GM18511 (cell line): ENCODE measurements around the gene GCC1.
"Not testable (repeated sequence)": the region's sequence is repeated elsewhere in the genome, so short reads cannot be mapped to it uniquely, and the experiment has no call there.

Source experiments
- ATAC-seq: cut with Tn5 transposase; IDR thresholded peaks from one replicate; pipeline ENCODE4 v1.9.1; 2021; ENCODE audit warnings: mild to moderate bottlenecking, moderate library complexity; ENCODE audit not compliant: unreplicated experiment

Gene GCC1

GRCh38 chr7:127591189-127591588, 5.8 kb upstream of the GCC1 start:
- no peak for ATAC-seq

GRCh38 chr7:127589896-127590295, 4.5 kb upstream of the GCC1 start:
- no peak for ATAC-seq

- ATAC-seq: peak; percentile 25
These were observed 3.5 kb upstream of the GCC1 start for GRCh38 chr7:127588697-127589482.

- peak; percentile 76 for ATAC-seq
These were observed 2.8 kb upstream of the GCC1 start, which contains the start of gene ARF5 for GRCh38 chr7:127588019-127588696. Gene ARF5 (plus strand): TSS chr7:127588411. CDS start chr7:127588499, 88 bp downstream.

GRCh38 chr7:127587663-127588018, 2.2 kb upstream of the GCC1 start:
- no peak for ATAC-seq

GRCh38 chr7:127586346-127586745, 950 bp upstream of the GCC1 start:
- ATAC-seq: no peak

- ATAC-seq: no peak
These were observed 750 bp downstream of the GCC1 start for GRCh38 chr7:127584648-127585043.

GRCh38 chr7:127582361-127582760, 3.0 kb downstream of the GCC1 start:
- no peak for ATAC-seq

- no peak for ATAC-seq
These were observed 3.7 kb downstream of the GCC1 start for GRCh38 chr7:127581716-127582115.

GRCh38 chr7:127580612-127581011, 4.8 kb downstream of the GCC1 start:
- ATAC-seq: no peak

GRCh38 chr7:127578711-127579275, 6.6 kb downstream of the GCC1 start:
- no peak for ATAC-seq

GRCh38 chr7:127578036-127578684, 7.2 kb downstream of the GCC1 start:
- no peak for ATAC-seq

GRCh38 chr7:127571741-127572505, 13.5 kb downstream of the GCC1 start:
- ATAC-seq: no peak

- ATAC-seq: not testable (repeated sequence)
These were observed 17.4 kb downstream of the GCC1 start for GRCh38 chr7:127568034-127568433.

- no peak for ATAC-seq
These were observed 19.2 kb downstream of the GCC1 start for GRCh38 chr7:127566242-127566641.

GRCh38 chr7:127557803-127558202, 27.6 kb downstream of the GCC1 start:
- ATAC-seq: no peak

- no peak for ATAC-seq
These were observed 29.0 kb downstream of the GCC1 start for GRCh38 chr7:127556404-127556803.

- ATAC-seq: no peak
These were observed 33.5 kb downstream of the GCC1 start for GRCh38 chr7:127551941-127552340.

- ATAC-seq: no peak
These were observed 35.1 kb downstream of the GCC1 start for GRCh38 chr7:127550247-127550646.

GRCh38 chr7:127546313-127546712, 39.1 kb downstream of the GCC1 start:
- no peak for ATAC-seq

GRCh38 chr7:127541548-127541947, 43.8 kb downstream of the GCC1 start:
- no peak for ATAC-seq
